ENCODE results near the gene UBE2D1.

Gene UBE2D1

DNA sequence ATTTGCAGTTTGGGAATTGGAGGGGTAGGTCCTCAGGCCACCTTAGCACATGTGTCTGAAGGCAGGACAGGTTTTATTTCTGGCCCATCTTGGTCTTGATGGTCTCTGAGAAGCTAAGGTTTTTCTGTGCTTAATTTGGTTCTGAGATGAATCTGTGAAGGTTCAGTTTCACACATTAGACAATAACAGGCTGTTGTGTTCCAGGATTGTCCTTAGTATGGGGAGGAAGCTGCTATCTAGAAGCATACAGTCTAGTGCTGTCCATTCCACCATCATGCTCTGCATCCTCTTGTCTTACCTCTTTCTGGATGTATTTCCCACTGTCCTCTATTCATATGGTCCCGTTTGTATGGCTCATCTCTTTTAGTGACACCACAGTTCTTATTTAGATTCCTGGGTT lies 7.1 kb downstream of the UBE2D1 start:
- no peak for DNase-seq

DNA sequence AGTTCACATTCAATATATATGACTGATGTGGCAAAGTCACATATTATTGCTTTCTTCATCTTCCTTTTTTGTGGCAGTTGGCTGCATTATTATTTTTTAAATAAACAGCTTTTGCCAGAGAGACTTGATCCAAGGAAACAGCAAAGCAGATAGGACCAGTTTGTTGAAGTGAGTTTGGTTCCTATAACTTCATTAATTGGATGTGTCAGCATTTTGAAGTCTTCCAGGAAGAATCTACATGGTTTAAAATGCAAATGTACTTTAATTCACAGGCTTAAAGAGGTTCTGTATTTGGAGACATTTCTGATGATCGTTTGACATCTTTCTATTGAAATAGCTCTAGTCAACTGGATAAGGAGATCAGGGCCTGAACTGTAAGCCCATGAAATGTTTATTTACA lies 13.2 kb downstream of the UBE2D1 start:
- DNase-seq = no peak

DNA sequence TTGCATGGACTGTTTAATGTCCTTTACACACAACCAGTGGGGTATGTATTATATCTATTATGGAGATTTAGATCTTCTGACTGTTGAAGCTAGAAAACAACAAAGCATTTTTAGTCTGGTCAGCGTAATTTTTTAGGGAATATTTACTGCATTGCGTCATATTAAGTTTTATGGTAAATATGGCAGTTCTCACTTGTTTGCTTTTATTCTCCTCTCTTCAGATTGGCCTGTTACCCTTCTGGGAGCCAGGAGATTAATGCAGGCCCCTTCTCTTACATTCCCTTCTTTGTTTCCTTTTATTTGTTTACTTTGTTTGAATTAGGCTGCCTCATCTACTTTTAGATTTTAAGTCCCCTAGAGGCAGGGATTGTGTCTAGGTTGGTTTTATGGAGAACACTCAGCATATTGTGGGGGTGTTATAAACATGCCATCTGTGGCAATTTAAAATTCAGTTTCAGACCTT lies 13.8 kb downstream of the UBE2D1 start:
- DNase-seq = no peak

DNA sequence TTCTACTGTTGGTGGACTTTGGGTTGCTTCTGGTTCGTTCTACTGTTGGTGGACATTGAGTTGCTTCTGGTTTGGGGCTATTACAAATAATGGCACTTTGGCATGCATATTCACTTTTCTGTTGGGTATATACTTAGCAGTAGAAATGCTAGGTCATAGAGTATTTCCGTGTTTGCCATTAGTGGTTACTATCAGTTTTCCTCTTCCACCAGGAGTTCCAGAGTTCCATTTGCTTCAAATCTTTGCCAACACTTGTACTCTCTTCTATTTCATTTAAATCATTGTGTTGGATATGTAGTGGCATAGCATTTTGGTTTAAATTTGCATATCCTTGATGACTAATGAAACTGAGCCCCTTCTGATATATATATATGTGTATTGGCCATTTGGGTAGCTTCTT lies 15.2 kb downstream of the UBE2D1 start:
- no peak for DNase-seq

DNA sequence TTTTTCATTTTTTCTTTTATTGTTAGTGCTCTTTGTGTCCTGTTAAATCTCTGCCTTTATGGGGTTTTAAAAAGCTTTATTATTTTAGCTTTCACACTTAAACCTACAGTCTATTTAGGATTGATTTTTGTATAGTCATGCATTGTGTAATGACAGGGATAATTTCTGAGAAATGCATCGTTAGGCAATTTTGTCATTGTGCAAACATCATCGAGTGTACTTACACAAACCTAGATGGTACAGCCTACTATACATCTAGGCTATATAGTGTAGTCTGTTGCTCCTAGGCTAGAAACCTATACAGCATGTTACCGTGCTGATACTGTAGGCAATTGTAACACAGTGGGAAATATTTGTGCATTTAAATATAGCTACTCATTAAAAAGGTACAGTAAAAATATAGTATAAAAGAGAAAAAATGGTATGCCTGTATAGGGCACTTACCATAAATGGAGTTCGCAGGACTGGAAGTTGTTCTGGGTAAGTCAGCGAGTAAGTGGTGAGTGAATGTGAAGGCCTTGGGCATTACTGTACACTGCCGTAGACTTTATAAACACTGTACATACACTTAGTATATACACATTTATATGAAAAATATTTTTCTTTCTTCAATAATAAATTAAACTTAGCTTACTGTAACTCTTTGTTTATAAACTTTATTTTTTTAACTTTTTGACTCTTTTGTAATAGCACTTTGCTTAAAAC lies 16.0 kb downstream of the UBE2D1 start:
- no peak for DNase-seq

DNA sequence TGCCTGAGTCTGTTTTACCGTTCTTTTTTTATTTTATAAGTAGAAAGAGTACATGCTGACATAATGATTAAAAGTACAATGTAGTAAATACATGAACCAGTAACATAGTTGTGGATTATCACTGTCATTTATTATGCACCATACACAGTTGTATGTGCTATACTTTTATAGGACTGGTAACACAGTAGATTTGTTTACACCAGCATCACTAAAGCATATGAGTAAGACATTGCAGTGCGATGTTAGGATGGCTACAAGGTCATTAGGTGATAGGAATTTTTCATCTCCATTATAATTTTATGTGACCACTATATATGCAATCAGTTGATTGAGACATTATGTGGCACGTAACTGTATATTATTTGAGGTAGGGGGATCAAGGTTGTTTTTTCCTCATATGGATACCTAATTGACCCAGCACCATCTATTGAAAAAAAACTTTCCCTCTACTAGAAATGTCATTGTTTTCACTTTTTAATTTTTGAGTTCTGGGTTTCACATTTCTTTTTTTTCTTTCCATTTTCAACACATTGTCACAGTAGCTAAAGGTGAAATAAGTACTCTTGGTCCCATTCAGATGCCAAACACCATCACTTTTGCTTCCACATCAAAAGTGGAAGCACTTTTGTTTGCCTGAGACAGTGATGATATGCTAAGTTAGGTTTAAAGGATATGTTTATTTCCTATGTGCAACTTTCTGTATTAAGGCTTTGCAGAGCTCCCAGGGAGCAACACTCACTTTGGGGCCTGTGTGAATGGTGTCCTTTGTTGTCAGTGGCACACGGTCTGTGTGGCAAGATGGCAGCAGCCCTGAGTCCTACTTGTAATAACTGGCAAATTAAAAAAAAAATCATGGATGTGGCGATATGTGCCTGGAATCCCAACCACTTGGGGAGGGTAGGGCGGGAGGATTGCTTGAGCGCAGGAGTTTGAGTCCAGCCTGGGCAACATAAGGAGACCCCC lies 17.1 kb downstream of the UBE2D1 start:
- no peak for DNase-seq

DNA sequence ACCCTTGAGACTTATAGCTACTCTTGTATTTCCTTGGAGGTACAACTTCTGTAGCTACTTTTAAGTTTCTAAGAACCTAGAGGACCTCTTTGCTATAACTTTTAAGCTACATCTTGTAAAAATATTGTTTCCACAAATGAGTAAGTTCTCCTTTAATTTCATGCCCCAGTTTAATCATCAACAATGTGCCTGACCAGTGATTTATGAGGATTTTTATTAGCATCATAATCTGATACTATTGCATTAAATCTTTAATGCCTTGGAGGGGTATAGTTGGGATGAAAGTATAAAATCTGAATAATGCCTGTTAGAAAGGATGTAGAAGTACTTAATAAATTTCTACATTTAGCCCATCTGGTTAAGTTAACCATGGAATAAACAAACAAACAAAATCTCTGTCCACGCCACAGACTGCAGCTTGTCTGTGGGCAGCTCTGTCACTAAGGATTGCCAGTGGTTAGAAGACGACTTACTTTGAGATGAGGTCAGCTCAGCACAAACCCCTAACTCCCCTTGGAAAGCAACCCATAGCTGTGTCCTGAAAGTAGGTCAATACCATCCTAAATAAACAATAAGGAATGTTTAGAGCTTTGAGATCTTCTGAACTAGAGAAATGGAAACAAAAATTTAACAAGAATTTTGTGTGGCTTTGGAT lies 18.3 kb downstream of the UBE2D1 start:
- DNase-seq = no peak

DNA sequence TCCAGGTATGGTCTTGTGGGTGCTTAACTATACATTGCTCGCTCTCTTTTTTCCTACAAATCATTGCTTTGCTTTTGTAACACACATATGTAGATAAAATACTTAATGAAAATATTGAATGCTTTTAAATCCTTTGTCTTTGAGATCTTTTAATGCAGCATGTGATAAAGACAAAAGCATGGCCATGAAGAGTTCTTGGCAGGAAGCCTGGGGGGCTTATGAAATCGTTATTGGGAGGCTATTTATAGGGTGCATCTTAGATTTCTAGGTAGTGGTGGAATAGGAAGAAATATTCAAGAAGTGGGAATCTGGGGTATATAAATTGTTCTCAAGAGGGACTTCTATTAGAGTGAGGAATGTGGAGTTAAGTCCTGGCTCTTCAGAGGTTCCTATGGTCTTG lies 21.9 kb downstream of the UBE2D1 start:
- DNase-seq = no peak

DNA sequence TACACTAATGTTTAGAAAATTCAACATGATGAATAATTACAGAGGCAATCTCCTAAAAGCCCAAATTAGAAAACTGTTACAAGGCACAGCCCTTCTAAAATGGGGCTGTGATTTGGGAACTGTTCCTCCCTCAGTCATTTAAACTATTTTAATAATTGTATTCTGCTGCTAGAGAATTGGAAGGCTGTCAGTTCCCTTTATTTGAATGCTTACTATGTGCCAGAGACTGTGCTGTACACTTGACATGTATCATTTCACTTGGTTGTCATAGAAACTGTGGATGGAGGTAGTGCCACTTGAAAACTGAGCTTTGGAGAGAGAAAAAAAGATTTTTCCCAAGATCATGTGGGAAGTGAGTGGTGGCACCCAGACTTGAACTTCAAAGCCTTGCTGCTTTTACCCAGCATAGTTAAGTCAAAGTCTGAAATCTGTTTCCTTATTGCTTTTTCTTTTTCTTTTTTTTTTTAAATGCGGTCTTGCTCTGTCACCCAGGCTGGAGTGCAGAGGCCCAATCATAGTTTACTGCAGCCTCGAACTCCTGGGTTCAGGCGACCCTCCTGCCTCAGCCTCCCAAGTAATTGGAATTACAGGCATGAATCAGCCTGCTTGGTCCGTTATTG lies 23.6 kb downstream of the UBE2D1 start:
- DNase-seq = no peak

DNA sequence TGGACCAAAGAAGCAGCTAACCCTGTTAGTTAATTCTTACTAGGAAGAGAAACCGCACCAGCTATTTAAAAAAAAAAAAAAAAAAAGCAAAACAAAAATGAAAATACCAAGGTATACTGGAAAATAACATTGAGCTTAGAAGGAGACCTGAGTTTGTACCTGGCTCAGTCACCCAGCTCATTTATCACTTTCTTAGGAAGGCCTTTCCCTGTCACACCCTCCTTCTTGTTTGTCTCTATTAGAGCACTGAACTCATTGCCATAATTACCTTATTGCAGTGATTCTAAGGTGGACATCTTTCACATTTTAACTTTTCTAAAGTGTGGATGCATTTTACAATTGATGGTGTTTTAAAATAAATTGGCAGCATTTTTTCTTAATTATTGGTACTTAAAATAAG lies 24.1 kb downstream of the UBE2D1 start:
- no peak for DNase-seq

DNA sequence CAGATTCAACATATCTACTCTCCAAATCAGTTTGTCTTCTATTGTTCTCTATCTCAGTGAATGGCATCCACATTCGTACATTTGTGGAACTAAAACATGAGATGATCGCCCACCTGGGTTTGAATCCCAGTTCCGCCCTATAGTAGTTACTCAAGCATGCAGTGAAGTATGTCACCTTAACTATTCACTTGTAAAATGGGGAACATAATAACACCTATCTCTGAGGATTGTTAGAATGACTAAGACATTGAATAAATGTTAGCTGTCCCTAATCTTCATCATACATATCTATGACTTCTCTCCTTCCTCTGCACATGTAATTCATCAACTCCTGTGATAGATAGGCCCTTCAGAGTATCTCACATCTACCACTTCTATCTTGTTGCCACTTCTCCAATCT lies 24.7 kb downstream of the UBE2D1 start:
- no peak for DNase-seq

DNA sequence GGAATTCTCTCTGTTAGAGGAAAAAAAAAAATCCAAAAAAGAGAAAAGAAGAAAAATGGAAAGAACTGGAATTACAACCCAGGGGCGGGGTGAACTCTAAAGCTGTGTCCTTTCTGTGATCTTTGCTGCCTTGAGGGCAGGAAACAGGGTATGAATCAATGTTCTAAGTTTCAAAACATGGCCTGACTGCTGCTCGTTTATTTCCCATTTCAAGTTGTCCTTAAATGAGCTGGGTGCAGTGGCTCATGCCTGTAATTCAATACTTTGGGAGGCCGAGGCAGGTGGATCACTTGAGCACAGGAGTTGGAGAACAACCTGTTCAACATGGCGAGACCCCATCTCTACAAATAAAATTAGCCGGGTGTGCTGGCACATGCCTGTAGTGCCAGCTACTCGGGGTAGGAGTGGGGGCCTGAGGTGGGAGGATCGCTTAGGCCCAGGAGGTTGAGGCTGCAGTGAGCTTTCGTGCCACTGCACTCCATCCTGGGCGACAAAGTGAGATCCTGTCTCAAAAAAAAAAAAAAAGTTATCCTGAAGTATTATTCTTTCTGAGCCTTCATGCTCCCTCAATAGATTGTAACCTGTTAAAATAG lies 25.7 kb downstream of the UBE2D1 start:
- no peak for DNase-seq

DNA sequence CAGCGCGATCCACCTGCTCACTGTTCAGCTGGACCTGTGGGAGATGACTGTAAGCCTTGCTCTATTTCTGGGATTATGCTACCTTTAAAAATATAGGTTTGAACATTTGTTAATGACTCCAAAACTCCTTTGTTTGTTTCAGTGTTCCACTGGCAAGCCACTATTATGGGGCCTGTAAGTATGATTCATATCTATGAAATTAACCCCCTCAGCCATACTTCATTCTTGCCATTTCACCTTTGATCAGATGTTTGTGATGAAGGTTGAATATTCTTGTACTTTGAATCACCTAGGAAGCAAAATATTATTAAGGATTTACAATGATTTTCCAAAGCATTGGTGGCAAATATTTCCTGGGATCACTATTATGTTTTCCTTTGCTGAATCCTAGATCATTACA lies 26.5 kb downstream of the UBE2D1 start:
- no peak for DNase-seq

DNA sequence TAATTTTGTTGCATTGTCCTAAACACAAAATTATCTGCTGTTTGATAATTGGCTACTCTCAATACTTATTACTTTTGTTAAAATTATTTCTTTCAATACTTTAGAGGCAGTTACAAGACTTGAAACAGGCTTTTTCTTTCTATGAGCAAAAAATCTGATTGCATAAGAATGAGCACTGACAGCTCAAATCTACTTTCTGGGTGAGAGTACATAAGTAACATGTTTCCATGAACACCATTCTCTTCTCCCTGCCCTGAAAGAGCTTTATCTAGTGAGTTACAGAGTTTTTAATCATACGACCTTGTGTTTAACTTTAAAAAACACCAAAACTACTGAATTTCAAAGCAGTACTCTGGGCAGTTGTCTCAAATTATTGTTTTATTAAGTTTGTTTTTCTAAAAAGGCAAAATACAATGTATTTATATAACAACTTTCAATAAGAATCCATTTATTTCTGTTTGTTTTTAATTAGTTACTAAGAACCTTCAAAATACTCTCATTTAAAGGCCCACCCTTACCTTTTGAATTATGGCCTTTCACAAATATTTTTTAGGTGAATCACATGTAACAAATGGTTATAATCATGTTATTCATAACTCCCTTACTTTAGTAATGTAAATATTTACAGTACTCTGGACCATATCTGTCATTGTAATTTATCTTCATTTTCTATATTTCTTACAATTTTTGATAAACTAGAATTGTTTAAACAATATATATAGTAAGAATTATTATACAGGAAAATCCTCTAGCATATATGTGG lies 27.4 kb downstream of the UBE2D1 start:
- DNase-seq = no peak

DNA sequence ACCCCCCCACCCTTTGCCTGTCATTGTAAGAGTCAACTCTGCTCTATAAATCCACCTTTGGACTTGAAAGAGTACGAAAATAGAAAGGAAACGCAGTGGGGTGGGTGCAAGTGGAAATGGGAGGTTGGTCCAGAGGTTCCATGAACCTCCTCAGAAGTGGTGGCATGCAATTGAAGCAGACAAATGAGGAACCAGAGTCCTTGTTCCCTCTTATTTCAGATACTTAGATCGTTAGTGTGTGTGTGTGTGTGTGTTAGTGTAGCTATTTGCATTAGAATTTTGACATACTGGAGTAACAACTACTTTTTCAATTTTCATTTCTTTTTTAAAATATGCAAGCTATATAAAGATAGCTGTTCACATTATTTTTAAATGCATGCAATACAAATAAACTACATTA lies 32.3 kb downstream of the UBE2D1 start:
- DNase-seq = no peak

DNA sequence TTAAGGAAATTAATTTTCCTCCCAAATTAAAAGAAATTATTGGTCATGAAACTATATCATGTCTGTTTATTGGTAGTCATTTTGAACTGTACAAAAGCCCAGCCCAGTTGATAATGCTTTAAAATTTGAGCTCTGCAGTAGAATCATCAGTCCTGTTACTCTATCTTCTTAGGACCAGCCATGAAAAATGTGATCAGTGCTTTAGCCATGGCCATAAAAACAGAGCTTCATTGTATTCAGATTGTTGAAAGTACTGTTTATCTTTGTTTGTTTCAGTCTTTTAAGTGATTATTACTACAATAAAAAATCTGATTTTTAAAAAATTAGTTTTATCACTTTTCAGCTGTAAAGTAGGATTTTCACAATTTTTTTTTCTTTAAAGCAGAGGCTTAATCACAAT lies 36.7 kb downstream of the UBE2D1 start:
- DNase-seq = no peak

DNA sequence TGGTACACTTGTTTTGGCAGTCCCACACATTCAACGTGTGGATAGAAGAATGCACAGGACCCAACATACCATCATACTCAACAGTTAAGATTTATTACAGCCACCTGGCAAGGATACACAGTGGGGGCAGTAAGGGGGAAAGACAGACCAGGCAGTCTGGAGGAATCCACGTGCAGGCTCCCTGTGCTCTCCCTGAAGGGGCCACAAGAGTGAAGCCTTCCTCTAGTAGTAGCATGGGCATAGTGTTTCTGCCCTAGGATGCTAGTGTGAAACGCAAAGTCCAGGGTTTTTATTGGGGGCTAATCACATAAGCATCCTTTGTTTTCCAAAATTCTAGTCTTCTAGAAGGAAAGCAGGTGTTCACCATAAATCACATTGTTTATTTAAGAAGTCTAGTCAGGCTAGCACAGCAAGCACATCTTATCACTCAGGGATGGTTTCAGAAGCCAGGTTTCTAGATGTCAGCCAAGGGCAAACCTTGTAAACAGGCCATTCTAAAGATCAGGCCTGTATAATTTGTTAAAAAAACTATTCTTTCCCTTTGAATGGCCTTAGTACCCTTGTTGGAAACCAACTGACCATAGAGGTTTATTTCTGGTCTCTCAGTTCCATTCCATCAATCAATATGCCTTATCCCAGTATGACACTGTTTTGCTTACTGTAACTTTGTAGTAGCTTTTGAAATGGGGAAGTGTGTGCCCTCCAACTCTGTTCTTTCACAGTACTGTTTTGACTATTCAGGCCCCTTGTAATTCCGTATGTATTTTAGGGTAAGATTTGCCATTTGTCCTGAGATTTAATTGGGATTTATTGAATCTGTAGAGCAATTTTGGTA lies 38.0 kb downstream of the UBE2D1 start:
- no peak for DNase-seq

DNA sequence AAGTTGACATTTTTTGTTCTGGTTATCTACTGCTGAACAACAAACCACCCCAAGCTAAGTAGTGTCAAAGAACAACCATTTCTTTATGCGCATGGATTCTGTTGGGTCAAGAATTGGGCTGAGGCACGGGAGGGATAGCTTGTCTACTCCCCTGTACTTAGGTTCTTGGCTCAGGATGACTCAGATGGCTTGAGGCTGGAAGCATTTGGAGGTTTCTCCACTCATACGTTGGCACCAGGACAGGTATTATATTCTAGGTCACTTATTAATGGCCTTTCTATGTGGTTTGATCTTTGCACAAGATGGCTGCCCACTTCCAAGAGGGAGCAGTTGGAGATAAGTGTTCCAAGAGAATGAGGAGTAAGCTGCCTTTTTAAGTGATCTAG lies 38.6 kb downstream of the UBE2D1 start:
- DNase-seq = no peak

DNA sequence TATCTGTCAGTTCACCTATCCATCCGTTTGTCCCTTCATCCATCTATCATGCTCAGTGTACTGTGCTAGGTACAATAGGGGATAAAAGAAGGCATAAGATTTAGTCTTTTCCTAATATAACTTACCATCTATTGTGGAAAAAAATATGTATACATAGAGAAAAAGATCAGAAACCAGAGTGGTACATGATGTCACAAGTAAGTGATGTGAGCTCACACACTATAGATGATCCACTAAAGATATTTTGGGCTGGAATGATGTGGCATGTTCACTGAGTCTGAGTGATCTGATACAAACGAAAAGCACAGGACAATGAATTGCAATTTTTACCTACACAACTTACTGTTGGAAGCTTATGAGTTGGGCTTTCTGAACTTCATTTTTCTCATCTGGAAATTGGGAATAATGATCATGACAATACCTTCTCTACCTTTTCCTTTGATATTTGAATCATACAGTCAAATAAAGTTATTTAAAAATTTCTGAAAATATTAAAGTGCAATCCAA lies 47.7 kb downstream of the UBE2D1 start:
- no peak for DNase-seq

DNA sequence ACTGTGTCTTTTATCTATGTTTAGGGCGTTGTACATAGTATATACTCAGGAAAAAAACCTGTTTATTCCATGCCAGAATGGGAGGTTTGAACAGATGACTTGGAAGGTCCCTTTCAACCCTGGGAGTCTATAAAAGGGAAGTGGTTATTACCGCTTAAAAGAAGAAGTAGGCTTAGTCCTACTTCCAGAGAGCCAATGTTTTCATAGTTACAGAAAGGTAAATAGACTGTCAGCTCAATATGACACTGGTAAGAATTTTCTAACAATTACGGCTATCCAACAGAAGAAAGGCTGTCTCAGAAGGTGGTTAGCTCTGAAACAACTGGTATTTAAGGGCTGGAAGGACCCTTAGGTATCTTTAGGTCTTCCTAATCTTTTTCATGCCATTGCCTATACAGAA lies 49.3 kb downstream of the UBE2D1 start:
- no peak for DNase-seq

DNA sequence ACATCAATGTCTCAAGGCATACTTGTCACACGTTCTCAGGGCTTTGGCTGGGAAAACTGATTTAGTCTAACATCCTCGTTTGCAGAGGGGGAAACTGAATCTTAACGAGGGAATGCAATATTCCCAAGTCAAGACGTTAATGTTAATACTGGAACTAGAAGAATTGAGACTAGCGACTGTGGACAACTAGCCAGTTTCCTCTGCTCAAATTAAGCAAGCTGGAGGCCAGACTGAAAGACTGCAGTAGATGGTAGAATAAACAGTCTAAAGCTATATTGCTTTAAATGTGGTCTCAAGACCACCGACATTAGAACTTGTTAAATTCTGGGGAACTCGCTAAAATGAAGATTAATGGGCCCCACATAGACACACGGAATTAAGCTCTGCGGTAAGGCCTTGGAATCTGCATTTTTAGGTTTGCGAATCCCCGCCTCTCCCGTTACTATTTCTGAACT lies 49.8 kb downstream of the UBE2D1 start:
- DNase-seq = no peak
